Activated naive CD8-positive, alpha-beta T cell (primary cell): ENCODE measurements around the gene NDST1.

ENCODE experiments used
- H3K27ac Mint-ChIP-seq: one replicate; pipeline ENCODE4 v1.8.0; 2021; ENCODE audit warnings: mixed read lengths
- H3K27me3 Mint-ChIP-seq: one replicate; pipeline ENCODE4 v1.8.0; 2021; ENCODE audit warnings: mixed read lengths
- H3K36me3 Mint-ChIP-seq: one replicate; pipeline ENCODE4 v1.8.0; 2021; ENCODE audit warnings: mixed read lengths
- H3K4me1 Mint-ChIP-seq: one replicate; pipeline ENCODE4 v1.8.0; 2021; ENCODE audit warnings: low read depth, mixed read lengths
- H3K4me3 Mint-ChIP-seq: one replicate; pipeline ENCODE4 v1.8.0; 2021; ENCODE audit warnings: mild to moderate bottlenecking, mixed read lengths
- H3K9me3 Mint-ChIP-seq: one replicate; pipeline ENCODE4 v1.8.0; 2021; ENCODE audit warnings: low read depth, mixed read lengths

The NDST1 gene

GRCh38 chr5:150596826-150597225 lies 88.9 kb downstream of the NDST1 start:
- no peak overlapping the region for H3K27ac Mint-ChIP-seq
- H3K27me3 Mint-ChIP-seq = no peaks in the 10 kb centered on the region
- no peaks in the 10 kb centered on the region for H3K9me3 Mint-ChIP-seq
- no peaks in the 10 kb centered on the region for H3K4me1 Mint-ChIP-seq
- H3K4me3 Mint-ChIP-seq = no peak overlapping the region
- no peaks in the 10 kb centered on the region for H3K36me3 Mint-ChIP-seq

GRCh38 chr5:150598006-150598405 lies 90.1 kb downstream of the NDST1 start:
- Mint-ChIP-seq H3K27me3 (peaks cover 2% of the 10 kb centered on the region), H3K4me1 (no peaks in the 10 kb centered on the region), H3K4me3 (no peak overlapping the region), H3K36me3 (no peaks in the 10 kb centered on the region), H3K9me3 (no peaks in the 10 kb centered on the region), H3K27ac (no peak overlapping the region)

DNA sequence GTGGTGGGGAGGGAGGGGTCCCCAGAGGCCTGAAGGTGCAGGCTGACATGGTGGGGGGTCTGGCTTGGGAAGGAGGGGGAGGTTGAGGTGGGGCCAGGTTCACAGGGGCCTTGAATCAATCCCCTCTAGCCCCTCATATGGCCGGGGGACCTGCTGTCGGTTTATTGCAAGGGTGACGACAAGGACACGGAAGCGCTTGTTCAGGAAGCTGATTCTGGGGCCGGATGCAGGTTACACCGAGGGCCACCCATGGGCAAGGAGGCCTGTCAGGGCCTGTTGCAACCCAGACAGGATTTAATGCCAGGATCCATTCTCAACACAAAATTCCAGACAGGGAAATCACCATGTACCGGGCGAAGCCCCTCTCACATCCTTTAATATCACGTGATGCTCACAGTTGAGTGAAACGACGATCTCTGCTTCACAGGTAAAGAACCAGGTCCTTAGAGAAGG lies 90.9 kb downstream of the NDST1 start:
- Mint-ChIP-seq H3K27me3 (peaks cover 2% of the 10 kb centered on the region), H3K4me1 (no peaks in the 10 kb centered on the region), H3K36me3 (no peaks in the 10 kb centered on the region), H3K9me3 (no peaks in the 10 kb centered on the region), H3K4me3 (no peak overlapping the region), H3K27ac (no peak overlapping the region)

DNA sequence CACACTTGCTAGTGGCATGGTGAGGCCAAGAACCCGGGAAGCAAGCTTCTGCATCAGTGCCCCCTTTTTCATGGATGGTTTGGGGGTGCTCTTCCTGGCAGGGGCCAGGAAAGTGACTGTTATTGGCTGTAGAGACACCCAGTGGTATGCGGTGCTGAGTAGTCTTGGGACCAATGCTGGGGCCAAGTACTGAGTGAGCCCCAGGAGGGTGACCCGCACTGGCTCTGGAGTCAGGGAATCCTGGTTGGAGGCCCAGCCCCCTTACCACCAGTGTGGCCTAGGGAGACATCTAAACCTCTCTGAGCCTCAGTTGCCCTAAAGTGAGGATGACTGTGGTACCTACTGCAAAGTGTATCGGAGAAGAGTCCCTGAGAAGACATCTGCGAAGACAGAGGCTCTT lies 91.3 kb downstream of the NDST1 start:
- Mint-ChIP-seq H3K4me1 (no peaks in the 10 kb centered on the region), H3K27ac (no peak overlapping the region), H3K4me3 (no peak overlapping the region), H3K36me3 (no peaks in the 10 kb centered on the region), H3K27me3 (peaks cover 2% of the 10 kb centered on the region), H3K9me3 (no peaks in the 10 kb centered on the region)

DNA sequence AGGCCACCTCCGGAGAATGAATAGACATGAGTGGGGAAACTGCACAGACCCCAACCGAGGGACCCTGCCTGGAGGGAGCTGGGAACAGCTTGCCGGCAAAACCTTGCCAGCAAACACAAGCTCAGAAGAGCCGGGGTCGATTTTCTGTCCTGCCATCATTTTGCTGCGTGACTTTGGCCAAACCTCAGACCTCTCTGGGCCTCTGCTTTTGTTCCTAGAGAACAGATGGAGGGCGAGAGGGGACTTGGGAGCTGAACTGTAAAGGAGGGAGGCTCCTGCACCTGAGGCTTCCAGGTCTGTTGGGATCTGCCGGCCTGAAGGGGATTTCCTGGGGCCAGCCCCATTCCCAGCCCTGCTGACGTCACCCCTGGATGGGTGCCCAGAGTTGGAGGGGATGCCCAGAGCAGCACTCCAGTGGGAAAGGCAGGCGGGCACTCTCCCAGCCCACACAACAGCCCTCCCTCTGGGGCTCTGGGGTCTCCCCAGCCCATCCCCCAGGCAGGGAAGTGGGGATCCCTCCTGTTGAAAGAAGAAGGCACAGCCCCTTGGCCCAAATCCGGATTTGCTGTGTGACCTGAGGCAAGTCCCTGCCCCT lies 92.1 kb downstream of the NDST1 start:
- Mint-ChIP-seq H3K4me1 (no peaks in the 10 kb centered on the region), H3K27ac (no peak overlapping the region), H3K9me3 (no peaks in the 10 kb centered on the region), H3K4me3 (no peak overlapping the region), H3K36me3 (no peaks in the 10 kb centered on the region), H3K27me3 (peaks cover 2% of the 10 kb centered on the region)

DNA sequence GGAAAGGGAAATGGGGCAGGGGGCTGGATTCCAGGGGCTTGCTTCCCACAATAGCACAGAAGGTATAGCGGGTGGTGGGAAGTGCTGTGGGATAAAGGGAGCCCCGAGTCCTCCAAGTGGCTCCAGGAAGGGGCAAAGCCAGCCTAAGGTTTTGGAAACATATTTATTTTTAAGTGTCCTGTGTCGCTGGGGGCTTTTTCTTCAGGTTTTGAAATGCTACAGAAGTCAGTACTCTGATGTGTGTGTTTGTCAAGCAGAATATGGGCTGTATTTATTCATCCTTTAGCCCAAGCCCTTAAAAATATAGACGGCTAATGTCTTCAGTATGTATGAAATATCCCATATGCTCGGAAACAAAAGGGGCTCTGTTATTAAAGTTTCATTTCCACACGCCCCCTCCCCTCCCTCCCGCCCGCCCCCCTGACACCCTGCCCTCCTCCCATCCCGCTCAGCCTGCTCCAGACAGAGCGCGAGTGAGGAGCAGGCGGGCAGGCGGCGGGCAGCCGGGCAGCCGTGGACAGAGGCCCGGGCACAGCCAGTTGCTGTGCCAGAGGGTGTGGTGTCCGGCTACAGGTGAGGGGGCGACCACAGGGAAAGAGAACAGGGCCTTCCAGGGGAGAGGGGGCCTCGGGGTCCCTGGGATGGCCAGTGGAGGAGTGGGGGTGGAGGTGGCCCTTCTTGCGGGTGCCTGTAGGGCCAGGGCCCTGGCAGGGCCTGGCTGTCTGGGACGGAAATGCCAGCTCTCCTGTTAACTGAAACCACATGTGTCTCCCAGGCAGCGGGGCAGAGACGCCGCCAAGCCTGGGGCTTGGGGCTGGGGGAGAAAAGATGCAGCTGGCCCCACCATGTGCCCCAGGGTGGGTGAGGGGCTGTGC lies 92.9 kb downstream of the NDST1 start:
- no peak overlapping the region for H3K4me3 Mint-ChIP-seq
- H3K36me3 Mint-ChIP-seq = no peaks in the 10 kb centered on the region

DNA sequence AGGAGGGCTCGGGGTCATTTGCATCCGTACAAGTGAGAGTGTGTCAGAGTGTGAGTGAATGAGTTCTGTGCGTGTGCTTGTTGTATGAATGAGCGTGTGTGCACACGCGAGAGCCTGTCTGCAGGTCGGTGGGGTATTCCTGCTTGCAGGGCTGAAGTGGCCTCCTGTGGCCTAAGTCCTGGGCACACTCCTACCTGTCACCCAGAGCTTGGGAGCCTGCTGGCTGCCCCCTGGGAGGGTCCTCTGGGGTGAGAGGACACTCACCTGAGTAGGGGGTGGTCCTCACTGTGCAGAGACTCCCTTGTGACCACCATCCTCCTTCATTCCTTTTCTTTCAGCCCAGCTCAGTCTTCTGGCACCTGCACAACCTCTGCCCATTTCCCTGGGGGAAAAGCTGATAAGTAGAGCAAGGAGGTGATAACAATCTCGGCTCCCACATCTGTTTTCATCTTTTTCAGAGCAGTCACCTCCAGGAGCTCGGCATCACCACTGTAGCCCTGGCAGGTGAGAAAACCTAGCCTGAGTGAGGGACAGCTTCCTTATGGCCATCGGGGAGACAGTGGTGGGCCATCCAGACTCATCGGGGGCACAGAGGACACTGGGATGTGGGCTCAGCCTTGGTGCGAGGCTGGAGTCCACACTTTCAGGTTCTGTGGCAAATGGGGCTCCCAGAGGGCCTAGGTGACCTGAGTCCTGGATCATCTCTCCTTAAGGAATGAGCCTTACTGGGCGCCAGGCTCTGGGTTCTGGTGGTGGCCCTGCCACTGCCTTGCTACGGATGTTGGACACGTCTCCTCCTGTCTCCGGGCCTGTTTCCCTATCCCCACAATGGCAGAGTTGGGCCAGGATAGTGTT lies 93.8 kb downstream of the NDST1 start:
- Mint-ChIP-seq H3K4me1 (no peaks in the 10 kb centered on the region), H3K9me3 (no peaks in the 10 kb centered on the region), H3K36me3 (no peaks in the 10 kb centered on the region), H3K27ac (no peak overlapping the region), H3K27me3 (peaks cover 2% of the 10 kb centered on the region), H3K4me3 (no peak overlapping the region)

More for the DNA sequence above, 92.9 kb downstream of the NDST1 start:
- H3K9me3 Mint-ChIP-seq = no peaks in the 10 kb centered on the region
- no peak overlapping the region for H3K27ac Mint-ChIP-seq
- peaks cover 2% of the 10 kb centered on the region for H3K27me3 Mint-ChIP-seq
- H3K4me1 Mint-ChIP-seq = no peaks in the 10 kb centered on the region

DNA sequence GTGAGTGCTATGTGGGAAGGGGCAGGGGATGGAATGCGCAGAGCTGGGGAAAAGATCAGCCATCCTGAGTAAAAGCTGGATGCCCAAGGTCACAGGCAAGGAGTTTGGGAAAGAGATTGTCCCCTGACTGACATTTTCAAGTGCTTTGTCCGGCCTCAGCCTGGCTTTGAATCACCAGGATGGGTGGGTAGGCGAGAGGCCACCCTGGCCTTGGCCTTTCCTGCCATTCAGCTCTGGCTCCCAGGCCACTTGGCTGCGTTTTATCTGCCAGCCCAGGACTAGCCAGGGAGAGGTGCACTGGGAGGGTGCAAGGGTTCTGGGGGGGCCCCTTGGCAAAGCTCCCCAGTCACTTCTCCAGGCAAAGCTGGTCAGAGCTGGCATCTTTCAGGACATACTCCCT lies 95.1 kb downstream of the NDST1 start:
- Mint-ChIP-seq H3K4me1 (no peaks in the 10 kb centered on the region), H3K27ac (no peak overlapping the region), H3K27me3 (peaks cover 2% of the 10 kb centered on the region), H3K4me3 (no peak overlapping the region), H3K36me3 (no peaks in the 10 kb centered on the region), H3K9me3 (no peaks in the 10 kb centered on the region)

DNA sequence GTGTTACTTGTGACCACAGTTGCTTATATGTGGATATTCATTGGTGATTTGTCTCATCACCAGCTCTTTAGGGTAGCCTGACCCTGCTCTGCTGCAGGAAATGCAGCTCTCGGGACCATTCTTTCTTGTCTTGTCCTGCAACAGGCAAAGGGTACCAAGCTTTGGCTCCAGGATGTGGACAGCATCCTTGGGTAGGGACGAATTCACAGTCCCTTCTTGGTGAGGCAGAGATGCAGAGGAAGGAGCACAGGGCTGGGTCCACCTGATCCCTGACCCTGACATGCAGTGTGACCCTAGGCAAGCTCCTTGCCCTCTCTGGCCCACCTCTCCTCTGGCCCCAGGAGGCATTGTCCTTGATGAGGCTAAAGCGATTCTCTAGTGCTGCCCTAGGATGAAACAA lies 95.6 kb downstream of the NDST1 start:
- Mint-ChIP-seq H3K4me1 (no peaks in the 10 kb centered on the region), H3K9me3 (no peaks in the 10 kb centered on the region), H3K4me3 (no peak overlapping the region), H3K36me3 (no peaks in the 10 kb centered on the region), H3K27me3 (peaks cover 2% of the 10 kb centered on the region), H3K27ac (no peak overlapping the region)

GRCh38 chr5:150604010-150604409 lies 96.1 kb downstream of the NDST1 start:
- no peak overlapping the region for H3K4me3 Mint-ChIP-seq
- H3K4me1 Mint-ChIP-seq = no peaks in the 10 kb centered on the region
- no peaks in the 10 kb centered on the region for H3K36me3 Mint-ChIP-seq
- no peak overlapping the region for H3K27ac Mint-ChIP-seq
- no peaks in the 10 kb centered on the region for H3K9me3 Mint-ChIP-seq
- H3K27me3 Mint-ChIP-seq = peaks cover 2% of the 10 kb centered on the region

- no peaks in the 10 kb centered on the region for H3K9me3 Mint-ChIP-seq
- peaks cover 2% of the 10 kb centered on the region for H3K27me3 Mint-ChIP-seq
- H3K4me1 Mint-ChIP-seq = no peaks in the 10 kb centered on the region
- no peak overlapping the region for H3K27ac Mint-ChIP-seq
- no peak overlapping the region for H3K4me3 Mint-ChIP-seq
- H3K36me3 Mint-ChIP-seq = no peaks in the 10 kb centered on the region
Measured at GRCh38 chr5:150604894-150605440, 97.0 kb downstream of the NDST1 start.

- H3K4me3 Mint-ChIP-seq = no peak overlapping the region
- no peaks in the 10 kb centered on the region for H3K36me3 Mint-ChIP-seq
- H3K4me1 Mint-ChIP-seq = no peaks in the 10 kb centered on the region
- H3K27ac Mint-ChIP-seq = no peak overlapping the region
- no peaks in the 10 kb centered on the region for H3K9me3 Mint-ChIP-seq
- peaks cover 2% of the 10 kb centered on the region for H3K27me3 Mint-ChIP-seq
Measured at GRCh38 chr5:150605546-150605945, 97.6 kb downstream of the NDST1 start.

DNA sequence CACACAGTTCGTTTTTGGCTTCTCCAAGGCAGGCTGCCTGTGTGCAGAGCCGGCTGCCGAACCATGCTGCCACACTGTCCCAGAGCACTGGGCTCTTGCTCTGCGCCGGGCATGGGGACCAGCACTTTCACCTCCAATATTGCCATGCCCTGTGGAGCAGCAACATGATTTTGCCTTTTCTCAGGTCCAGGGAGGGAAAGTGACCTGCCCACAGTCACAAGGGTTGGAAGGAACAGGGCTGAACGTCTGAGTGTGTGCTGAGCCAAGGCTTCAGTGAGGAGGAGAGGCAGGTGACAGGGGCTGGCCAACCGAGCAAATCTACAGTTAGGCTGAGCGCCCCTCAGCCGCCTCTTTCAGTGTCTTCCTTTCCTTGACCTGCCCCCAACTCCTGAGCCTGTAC lies 98.5 kb downstream of the NDST1 start:
- Mint-ChIP-seq H3K9me3 (no peaks in the 10 kb centered on the region), H3K4me3 (no peak overlapping the region), H3K4me1 (no peaks in the 10 kb centered on the region), H3K27me3 (peaks cover 2% of the 10 kb centered on the region), H3K27ac (no peak overlapping the region), H3K36me3 (no peaks in the 10 kb centered on the region)

- no peaks in the 10 kb centered on the region for H3K9me3 Mint-ChIP-seq
- no peaks in the 10 kb centered on the region for H3K4me1 Mint-ChIP-seq
- no peaks in the 10 kb centered on the region for H3K36me3 Mint-ChIP-seq
- H3K4me3 Mint-ChIP-seq = no peak overlapping the region
- H3K27me3 Mint-ChIP-seq = peaks cover 1% of the 10 kb centered on the region
- no peak overlapping the region for H3K27ac Mint-ChIP-seq
Measured at GRCh38 chr5:150607105-150607504, 99.2 kb downstream of the NDST1 start.
